ENCODE data around the gene TCTN1. TPM values are rescaled to one million over a fixed set of nuclear protein-coding genes. Genes with fewer than 3 reads are reported as not detected.
A peak's percentile ranks its signal among the peaks of the same experiment; 100 is the strongest.
"Not testable (repeated sequence)": the region's sequence is repeated elsewhere in the genome, so short reads cannot be mapped to it uniquely, and the experiment has no call there.

Gene TCTN1
- total RNA-seq, 1 donor: 46.3 TPM

DNA sequence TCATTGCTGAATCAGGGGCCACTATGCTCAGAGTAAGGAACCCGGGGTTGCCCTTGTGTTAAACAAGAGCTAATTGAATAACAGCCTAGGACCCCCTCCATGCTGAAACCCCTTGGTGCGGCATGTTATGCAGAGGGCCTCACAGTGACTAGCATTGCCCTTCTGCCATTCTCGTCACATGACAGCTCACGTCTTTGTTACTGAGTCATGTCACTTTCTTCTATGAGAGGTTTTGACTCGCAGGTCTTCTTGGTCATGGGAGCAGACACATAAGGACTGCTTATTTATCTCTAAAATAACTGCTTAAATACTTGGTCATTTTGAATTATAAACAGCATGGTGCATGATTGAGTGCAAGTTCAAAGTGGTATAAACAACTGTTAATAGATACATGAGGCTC lies 24.9 kb downstream of the TCTN1 start:
- no peak overlapping the region for H3K4me3 ChIP-seq (ENCODE audit: low read depth, low read length)
- DNase-seq (ENCODE audit: low read depth): no peak
- TF ChIP-seq, protein P1, sequence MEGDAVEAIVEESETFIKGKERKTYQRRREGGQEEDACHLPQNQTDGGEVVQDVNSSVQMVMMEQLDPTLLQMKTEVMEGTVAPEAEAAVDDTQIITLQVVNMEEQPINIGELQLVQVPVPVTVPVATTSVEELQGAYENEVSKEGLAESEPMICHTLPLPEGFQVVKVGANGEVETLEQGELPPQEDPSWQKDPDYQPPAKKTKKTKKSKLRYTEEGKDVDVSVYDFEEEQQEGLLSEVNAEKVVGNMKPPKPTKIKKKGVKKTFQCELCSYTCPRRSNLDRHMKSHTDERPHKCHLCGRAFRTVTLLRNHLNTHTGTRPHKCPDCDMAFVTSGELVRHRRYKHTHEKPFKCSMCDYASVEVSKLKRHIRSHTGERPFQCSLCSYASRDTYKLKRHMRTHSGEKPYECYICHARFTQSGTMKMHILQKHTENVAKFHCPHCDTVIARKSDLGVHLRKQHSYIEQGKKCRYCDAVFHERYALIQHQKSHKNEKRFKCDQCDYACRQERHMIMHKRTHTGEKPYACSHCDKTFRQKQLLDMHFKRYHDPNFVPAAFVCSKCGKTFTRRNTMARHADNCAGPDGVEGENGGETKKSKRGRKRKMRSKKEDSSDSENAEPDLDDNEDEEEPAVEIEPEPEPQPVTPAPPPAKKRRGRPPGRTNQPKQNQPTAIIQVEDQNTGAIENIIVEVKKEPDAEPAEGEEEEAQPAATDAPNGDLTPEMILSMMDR (IDR thresholded peaks at IDR 0.05; ENCODE audit: insufficient read depth, low read length): no peak

- H3K4me3 ChIP-seq (ENCODE audit: low read depth, low read length): no peak overlapping the region
- TF ChIP-seq, protein P1 (IDR thresholded peaks at IDR 0.05; ENCODE audit: insufficient read depth, low read length): no peak
- DNase-seq (ENCODE audit: low read depth): peak; percentile 75
Observed at GRCh38 chr12:110639336-110640141, 25.6 kb downstream of the TCTN1 start.

DNA sequence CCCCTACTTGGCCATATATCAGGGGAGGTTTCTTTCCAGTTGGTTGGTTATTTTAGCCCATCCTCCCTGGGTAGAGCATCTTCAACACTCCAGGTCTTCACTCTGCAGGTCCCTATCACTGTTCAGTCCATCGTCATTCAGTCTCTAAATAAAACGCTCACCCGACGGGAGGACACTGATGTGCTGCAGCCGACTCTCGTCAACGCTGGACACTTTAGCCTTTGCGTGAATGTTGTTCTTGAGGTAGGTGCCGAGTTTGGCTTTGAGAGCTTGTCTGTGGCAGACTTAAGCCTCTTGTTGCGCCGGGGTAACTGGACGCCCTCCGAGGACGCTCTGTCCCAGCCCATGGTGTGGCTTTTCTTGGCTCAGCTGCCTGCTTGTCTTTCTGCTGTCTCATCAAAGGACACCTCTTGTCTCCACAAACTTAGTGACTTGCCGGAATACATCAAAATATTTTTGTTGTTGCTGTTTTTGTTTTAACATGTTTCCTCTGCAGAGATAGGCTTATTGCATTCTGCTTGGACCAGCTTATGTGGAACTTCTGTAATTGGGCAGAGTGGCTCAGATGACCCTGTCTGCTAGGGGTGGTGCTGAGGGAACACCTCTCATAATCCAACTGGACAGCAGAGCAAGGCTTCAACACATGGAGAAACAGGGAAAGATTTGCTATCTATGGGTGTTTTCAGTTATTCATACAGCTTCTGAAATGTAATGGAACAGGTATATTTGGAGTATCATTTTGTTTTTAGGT lies 26.5 kb downstream of the TCTN1 start:
- DNase-seq (ENCODE audit: low read depth): no peak
- no peak overlapping the region for H3K4me3 ChIP-seq (ENCODE audit: low read depth, low read length)
- TF ChIP-seq, protein P1 (IDR thresholded peaks at IDR 0.05; ENCODE audit: insufficient read depth, low read length): no peak

- peak; percentile 29 for DNase-seq (ENCODE audit: low read depth)
- H3K4me3 ChIP-seq (ENCODE audit: low read depth, low read length): no peak overlapping the region
- TF ChIP-seq, protein P1 (IDR thresholded peaks at IDR 0.05; ENCODE audit: insufficient read depth, low read length): no peak
Observed at GRCh38 chr12:110641521-110641920, 27.6 kb downstream of the TCTN1 start.

GRCh38 chr12:110647631-110648040 lies 33.7 kb downstream of the TCTN1 start:
- no peak for DNase-seq (ENCODE audit: low read depth)
- H3K4me3 ChIP-seq (ENCODE audit: low read depth, low read length): no peak overlapping the region
- TF ChIP-seq, protein P1 (IDR thresholded peaks at IDR 0.05; ENCODE audit: insufficient read depth, low read length): no peak

DNA sequence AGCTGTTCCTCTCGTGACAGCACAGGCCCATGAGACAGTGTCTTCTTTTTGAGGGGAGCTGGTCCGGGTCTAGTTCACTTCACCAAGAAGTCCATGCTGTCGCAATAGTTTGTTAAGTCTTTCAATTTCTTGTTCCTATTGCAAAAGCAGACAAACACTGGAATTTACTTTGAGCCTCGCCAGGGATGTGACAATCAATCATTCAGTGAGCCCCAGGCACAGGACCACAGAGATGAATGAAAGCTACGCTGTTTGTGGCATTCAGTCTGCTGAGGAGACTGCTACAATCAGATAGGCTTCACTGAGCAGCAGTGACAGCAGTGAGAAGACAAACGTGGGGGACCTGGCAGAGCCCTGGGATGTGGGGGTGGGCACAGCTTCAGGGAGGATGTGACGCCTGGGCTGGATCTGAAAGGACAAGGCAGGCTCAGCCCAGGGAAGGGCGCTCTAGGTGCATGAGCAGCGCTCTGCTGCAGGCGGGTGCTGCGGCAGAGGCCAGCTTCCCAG lies 35.5 kb downstream of the TCTN1 start:
- DNase-seq (ENCODE audit: low read depth): no peak
- TF ChIP-seq, protein P1 (IDR thresholded peaks at IDR 0.05; ENCODE audit: insufficient read depth, low read length): no peak
- no peak overlapping the region for H3K4me3 ChIP-seq (ENCODE audit: low read depth, low read length)

DNA sequence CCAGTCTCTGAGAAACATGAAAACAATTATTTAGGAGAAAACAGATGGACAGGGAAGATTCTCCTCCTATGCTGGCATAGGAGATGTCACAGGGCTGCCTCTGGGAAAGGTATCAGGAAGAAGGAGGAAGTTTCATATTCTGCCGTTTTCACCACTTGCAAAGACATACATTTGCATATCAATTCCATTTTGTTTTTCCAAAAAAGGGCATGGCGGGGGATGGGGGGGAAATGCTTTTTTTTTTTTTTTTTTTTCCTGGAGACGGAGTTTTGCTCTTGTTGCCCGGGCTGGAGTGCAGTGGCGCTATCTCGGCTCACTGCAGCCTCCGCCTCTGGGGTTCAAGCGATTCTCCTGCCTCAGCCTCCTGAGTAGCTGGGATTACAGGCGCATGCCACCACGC lies 40.3 kb downstream of the TCTN1 start:
- not testable (repeated sequence) for H3K4me3 ChIP-seq (ENCODE audit: low read depth, low read length); DNase-seq (ENCODE audit: low read depth)

All from fibroblast of the aortic adventitia (primary cell).